GM19455 (cell line): ENCODE data around the gene SEC63.
"Not testable (repeated sequence)": the region's sequence is repeated elsewhere in the genome, so short reads cannot be mapped to it uniquely, and the experiment has no call there.

ENCODE experiments used
- ATAC-seq: cut with Tn5 transposase; IDR thresholded peaks from one replicate; pipeline ENCODE4 v1.9.1; 2021; ENCODE audit not compliant: unreplicated experiment

The SEC63 gene

DNA sequence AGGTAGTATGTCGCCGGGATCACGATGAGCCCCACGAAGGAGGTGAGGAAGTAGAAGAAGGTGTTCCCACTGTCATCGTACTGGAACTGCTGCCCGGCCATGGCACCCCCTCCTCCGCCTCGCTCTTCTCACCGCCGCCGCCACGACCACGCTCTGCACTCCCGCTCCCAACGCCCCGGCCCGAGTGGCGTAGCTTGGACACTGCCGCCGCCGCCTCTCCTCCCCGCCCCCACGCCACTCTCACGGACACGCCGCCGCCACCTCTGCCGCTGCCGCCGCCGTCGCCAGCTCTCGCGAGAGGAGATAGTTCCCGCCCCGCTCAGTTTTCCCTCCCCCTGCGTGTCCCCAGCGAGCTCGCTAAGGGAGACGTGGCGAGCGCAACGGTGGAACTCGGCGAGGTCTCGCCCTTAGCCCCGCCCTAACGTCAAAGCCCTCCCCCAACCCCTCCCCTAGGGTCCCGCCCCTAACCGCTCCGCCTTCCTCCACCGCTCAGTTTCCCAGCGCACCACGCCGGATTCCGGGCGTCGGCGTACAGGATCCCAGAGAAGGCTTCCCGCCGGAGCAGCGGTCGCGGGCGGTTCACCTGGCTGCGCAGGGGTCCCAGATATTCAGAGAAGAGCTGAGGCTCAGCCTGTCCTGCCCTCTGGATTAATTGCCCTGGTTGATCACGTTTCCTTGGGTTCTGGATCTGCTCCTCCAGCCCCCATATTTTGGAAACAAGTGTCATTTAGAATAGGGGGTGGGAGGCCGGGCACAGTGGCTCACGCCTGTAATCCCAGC is at the start of gene SEC63:
Gene SEC63 (minus strand): TSS at position 300 of the 780 bp plus-strand sequence. CDS start 199 bp downstream, at position 101.
- ATAC-seq = peak; percentile 91

GRCh38 chr6:108005961-108006360 is 48.0 kb upstream of the SEC63 start:
- ATAC-seq = no peak

- no peak for ATAC-seq
These were observed 46.9 kb upstream of the SEC63 start for GRCh38 chr6:108004861-108005260.

- no peak for ATAC-seq
These were observed 44.6 kb upstream of the SEC63 start for GRCh38 chr6:108002365-108003221.

DNA sequence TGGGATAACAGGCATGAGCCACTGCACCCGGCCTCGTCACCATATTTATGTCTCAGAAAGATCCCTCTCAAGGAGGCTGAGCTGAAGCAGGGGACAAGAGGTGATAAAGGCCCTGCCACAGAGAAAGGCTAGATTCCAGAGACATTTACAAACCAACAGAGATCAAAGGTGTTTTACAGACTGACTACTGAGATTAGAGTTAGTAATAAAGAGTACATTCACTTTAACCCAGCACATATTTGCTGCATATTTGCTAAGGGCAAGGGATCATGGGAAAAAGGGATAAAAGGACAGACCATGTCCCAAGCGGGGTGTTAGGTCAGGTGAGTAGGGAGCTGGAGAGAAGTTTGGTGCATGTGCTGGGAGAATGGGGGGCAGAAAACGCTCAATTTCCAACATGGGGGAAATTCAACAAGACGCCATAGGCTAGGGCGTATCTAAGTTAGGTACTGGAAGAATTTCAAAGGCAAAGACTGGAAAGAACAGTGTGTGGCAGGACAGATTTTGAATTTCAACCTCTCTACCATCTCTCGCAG is 43.8 kb upstream of the SEC63 start:
- no peak for ATAC-seq

- not testable (repeated sequence) for ATAC-seq
These were observed 42.3 kb upstream of the SEC63 start for GRCh38 chr6:108000259-108000658.

- ATAC-seq = no peak
These were observed 41.3 kb upstream of the SEC63 start for GRCh38 chr6:107999341-107999740.

DNA sequence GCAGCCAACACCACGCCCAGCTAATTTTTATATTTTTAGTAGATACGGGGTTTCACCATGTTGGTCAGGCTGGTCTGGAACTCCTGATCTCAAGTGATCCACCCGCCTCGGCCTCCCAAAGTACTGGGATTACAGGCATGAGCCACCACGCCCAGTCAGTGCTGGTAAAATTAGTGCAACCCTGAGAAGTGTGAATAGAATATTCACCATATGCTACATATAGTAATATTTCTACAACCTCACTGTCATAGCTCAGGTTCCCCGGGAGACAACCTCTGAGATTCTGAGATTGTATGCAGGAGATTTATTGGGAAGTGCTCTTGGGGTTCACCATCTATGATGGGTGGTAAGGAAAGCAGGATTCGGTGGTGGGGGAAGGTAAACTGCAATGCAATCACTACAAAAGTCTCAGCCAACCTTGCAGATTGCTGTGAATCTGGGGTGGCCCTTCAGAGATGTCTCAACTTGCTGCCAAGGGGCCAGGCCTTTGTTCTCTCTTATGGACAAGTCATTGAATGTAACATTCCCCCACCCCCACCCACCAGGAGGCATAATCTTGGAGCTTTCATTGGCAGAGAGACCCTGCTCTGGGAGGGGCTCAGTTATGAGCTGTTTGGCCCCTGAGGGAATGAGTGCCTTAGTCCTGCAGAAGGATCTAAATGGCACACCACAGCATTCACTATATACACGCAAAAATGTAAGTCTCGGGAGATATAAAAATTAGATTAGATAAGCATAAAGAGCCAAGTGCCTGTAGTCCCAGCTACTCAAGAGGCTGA is 34.0 kb upstream of the SEC63 start:
- no peak for ATAC-seq

DNA sequence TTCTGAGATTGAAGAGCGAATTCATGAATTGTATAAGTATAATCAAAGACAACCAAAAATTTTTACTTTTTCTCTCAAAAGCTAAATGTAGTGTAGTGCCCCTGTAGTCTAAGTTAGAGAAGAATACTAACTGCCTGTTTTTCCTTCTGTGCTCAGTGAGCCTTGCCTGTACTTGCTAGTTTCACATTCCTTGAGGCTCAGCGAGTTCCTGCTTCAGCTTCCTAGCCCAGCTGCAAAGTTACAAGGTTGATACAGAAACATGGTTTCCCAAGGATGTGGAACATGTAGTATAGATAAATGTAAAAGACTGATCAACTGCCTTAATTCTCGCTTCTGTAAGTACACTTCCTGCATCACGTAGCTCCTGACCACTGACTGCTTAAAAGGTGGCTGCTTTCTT is 33.1 kb upstream of the SEC63 start:
- no peak for ATAC-seq

DNA sequence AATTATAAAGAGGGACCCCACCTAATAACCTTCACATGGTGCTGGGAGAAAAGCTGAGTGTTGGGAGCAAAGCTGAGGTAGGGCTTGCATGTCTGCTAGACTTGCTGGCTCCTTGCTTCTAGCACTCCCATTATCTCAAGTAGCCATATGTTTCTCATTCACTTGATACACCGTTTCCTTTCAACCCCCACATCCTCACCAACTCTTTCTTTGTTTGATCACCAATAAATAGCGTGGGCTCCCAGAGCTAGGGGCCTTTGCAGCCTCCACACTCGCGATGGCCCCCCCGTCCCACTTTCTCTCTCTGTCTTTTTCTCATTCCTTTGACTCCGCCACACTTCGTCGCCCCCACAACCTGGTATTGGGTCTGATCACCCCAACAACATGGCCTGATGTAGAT is 32.6 kb upstream of the SEC63 start:
- ATAC-seq = not testable (repeated sequence)

DNA sequence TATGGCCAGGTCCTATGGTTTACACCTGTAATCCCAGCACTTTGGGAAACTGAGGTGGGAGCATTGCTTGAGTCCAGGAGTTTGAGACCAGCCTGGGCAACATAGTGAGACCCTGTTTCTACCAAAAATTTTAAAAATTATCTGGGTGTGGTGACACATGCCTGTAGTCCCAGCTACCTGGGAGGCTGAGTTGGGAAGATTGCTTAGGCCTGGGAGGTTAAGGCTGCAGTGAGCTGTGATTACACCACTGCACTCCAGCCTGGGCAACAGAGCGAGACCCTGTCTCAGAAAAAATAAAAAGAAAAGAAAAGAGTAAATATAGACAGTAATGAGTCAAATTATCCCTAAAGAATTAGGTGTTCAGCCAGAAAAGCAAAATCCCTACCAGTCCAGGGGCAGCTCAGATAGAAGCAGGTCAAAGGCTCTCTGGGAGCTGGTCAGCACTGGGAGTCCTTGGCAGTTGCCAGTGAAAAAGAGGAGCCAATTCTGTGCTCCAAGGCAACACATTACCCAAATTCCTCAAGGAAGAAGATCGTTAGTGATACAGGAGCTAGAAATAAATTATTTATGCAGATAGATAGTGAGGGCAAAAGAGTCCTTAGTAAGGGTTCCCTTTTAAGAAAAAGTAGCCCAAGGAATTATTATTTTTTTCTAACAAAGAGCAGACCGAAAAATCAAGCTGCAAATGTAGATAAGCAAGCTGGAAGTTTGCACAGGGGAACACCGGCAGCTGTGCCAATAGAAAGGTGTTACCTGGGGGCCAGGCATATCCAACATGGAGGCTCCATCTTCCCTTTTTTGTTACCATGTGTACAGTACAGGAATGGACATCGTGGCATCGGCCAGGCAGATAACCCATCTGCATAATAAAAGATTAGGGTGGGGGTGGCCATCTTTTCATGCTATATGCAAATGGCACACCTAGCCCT is 31.4 kb upstream of the SEC63 start:
- ATAC-seq = no peak

GRCh38 chr6:107988570-107988969 is 30.6 kb upstream of the SEC63 start:
- ATAC-seq = no peak

GRCh38 chr6:107987805-107988204 is 29.8 kb upstream of the SEC63 start:
- ATAC-seq = no peak

DNA sequence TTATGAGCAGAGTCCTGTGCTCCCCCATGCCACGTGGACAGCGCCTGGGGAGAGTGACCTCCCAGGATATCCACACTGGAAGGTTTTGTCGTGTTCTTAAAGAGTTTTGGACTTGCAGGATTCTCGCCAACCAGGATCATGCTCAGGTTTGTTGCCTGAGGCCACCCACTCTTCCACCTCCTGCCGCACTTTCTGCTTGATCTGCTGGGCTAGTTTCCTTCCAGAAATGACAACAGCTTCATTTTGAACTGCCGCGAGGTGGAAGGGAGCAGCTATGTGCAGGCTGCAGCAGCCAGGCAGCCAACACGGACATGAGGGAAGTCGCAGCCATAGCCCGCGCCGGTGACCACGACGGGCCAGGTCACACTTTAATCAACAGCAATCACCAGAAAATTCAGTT is 27.7 kb upstream of the SEC63 start:
- ATAC-seq = no peak

GRCh38 chr6:107983811-107984210 is 25.8 kb upstream of the SEC63 start:
- no peak for ATAC-seq

- ATAC-seq = no peak
These were observed 24.5 kb upstream of the SEC63 start for GRCh38 chr6:107982486-107982885.

DNA sequence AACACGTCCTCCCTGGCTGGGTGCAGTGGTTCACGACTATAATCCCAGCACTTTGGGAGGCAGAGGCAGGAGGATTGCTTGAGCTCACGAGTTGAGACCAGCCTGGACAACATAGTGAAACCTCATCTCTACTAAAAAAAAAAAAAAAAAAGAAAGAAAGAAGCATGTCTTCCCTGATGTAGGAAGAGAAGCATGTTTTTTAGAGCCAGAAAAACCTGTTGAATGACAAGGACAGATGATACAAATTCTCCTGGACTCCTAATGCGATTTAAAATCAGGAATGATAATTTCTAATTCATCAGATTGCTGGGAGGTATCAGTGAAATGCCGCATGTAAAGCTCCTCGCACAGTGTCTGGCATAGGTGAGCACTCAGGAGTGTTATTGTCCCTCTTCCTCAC is 23.7 kb upstream of the SEC63 start:
- ATAC-seq = no peak

DNA sequence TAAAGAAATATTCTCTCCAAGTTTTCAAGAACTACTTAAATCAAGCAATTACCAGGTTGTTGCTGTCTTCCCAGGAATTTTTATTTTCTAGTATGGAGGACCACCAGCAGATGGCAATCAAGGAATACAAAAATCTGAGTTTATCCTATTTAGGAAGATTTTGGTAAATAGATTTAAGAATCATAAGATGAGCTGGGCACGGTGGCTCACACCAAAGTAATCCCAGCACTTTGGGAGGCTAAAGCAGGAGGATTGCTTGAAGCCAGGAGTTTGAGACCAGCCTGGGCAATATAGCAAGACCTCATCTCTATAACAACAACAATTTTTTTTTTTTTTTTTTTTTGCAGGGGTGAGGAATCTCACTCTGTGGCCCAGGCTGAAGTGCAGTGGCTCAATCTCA is 19.3 kb upstream of the SEC63 start:
- ATAC-seq = no peak

DNA sequence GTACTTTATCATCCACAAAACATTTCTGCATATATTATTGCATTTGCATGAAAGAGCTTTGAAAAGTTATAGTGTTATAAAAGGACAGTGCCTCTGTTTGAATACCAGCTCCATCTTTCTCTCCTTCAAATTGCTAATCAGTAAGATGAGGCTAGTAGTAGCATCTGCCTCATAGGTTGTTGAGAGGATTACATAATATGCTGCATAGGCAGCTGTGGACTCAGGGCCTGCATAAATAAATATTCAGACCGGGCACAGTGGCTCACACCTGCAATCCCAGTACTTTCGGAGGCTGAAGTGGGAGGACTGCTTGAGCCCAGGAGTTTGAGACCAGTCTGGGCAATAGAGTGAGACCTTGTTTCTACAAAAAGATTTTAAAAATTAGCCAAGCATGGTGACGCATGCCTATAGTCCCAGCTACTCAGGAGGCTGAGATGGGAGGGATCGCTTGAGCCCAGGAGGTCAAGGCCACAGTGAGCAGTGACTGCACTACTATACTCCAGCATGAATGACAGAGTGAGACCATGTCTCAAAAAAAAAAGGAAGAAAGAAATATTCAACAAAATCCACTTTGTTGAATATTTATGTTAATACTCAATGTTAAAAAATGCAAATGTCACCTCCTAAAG is 18.3 kb upstream of the SEC63 start:
- ATAC-seq = no peak

DNA sequence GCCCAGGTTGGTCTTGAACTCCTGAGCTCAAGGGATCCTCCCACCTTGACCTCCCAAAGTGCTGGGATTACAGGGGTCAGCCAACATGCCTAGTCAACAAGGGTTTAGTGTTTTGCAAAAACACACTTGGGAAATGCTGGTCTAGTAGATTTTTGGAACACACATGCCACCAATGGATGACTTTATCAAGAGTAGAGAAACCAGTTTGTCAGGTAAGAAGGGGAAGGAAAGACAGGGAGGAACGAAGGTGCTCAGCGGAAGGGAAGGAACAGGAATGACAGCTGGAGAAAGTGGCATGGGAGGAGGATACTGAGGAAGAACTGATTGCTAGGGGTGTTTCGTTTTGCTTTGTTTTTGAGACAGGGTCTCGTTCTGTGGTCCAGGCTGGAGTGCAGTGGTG is 15.6 kb upstream of the SEC63 start:
- no peak for ATAC-seq
